COLO829 (cell line): ENCODE results near the gene SHISA7.

ENCODE experiments used
- DNase-seq: peaks from one replicate; pipeline ENCODE4 v3.0.0; 2012; ENCODE audit warnings: low spot score

Gene SHISA7

GRCh38 chr19:55387736-55388497 lies 55.2 kb downstream of the SHISA7 start:
- no peak for DNase-seq

GRCh38 chr19:55386493-55386971 lies 56.6 kb downstream of the SHISA7 start:
- no peak for DNase-seq

GRCh38 chr19:55385724-55386492 lies 57.2 kb downstream of the SHISA7 start, which contains the start of gene RPL28:
Gene RPL28, plus strand, starts transcription at chr19:55385932. Its CDS starts 426 bp downstream, at chr19:55386358.
- peak; percentile 98 for DNase-seq

GRCh38 chr19:55384920-55385723 lies 58.0 kb downstream of the SHISA7 start:
- DNase-seq = peak; percentile 95

- DNase-seq = no peak
Measured at GRCh38 chr19:55384131-55384919, 58.8 kb downstream of the SHISA7 start, which contains the start of gene TMEM238. Gene TMEM238, minus strand, starts transcription at chr19:55384292. Its CDS starts 33 bp downstream, at chr19:55384259.

- no peak for DNase-seq
Measured at GRCh38 chr19:55383279-55384130, 59.6 kb downstream of the SHISA7 start.

- no peak for DNase-seq
Measured at GRCh38 chr19:55382522-55383054, 60.5 kb downstream of the SHISA7 start.

GRCh38 chr19:55382013-55382412 lies 61.1 kb downstream of the SHISA7 start:
- no peak for DNase-seq

- DNase-seq = no peak
Measured at GRCh38 chr19:55379174-55379573, 63.9 kb downstream of the SHISA7 start.
